ENCODE measurements around the gene SNAPC3. TPM values are rescaled to one million over a fixed set of nuclear protein-coding genes. Genes with fewer than 3 reads are reported as not detected.

The SNAPC3 gene
- total RNA-seq, 1 experiment from 2014 or later, result 11.5 TPM

GRCh38 chr9:15501803-15502202 lies 79.1 kb downstream of the SNAPC3 start:
- Histone ChIP-seq H3K36me3 (ENCODE audit: control insufficient read depth, insufficient read depth, low read length) (peaks cover 3% of the 10 kb centered on the region; the same call in 1 of the 2 replicates), H3K4me1 (ENCODE audit: control insufficient read depth, insufficient read depth, low read length) (no peaks in the 10 kb centered on the region), H3K4me3 (ENCODE audit: low read depth in 2 of 2, low read length in 2 of 2) (no peak overlapping the region), H3K27me3 (ENCODE audit: control insufficient read depth, insufficient read depth, low read length) (no peaks in the 10 kb centered on the region), H3K9me3 (ENCODE audit: control insufficient read depth, insufficient read depth, low read depth, low read length) (no peaks in the 10 kb centered on the region), H3K27ac (ENCODE audit: low read length) (no peak overlapping the region)
- DNase-seq (ENCODE audit: low read depth, low spot score) (no peak), ATAC-seq (no peak)
- TF ChIP-seq CTCF (IDR thresholded peaks at IDR 0.05) (no peak), TCF7L2 (IDR thresholded peaks at IDR 0.05; ENCODE audit: low read depth, low read length) (no peak), SIN3A (IDR thresholded peaks at IDR 0.05; ENCODE audit: borderline replicate concordance, insufficient read depth, low read depth, low read length) (no peak), REST (IDR thresholded peaks at IDR 0.05; ENCODE audit: insufficient read depth in 1 of 2, low read depth in 2 of 2, low read length in 1 of 2) (no peak), POLR2AphosphoS5 (IDR thresholded peaks at IDR 0.05; ENCODE audit: low read depth, low read length) (no peak)
- CTCF ChIA-PET, result no interaction called here
- POLR2A ChIA-PET, result no interaction called here
- no TSS peak for BruUV-seq (replicated peaks)
- intact Hi-C loops (cut with micrococcal nuclease; ENCODE audit: unreplicated experiment) (no loop called here), in situ Hi-C loops (cut with HindIII; ENCODE audit: low pct_unique_long_range_greater_than_20kb, low sequenced_read_pairs) (no loop called here)

- TF ChIP-seq TCF7L2 (IDR thresholded peaks at IDR 0.05; ENCODE audit: low read depth, low read length), result no peak
- TF ChIP-seq SIN3A (IDR thresholded peaks at IDR 0.05; ENCODE audit: borderline replicate concordance, insufficient read depth, low read depth, low read length), result no peak
- TF ChIP-seq CTCF (IDR thresholded peaks at IDR 0.05), result no peak
- no peak for TF ChIP-seq POLR2AphosphoS5 (IDR thresholded peaks at IDR 0.05; ENCODE audit: low read depth, low read length)
- no peak for TF ChIP-seq REST (IDR thresholded peaks at IDR 0.05; ENCODE audit: insufficient read depth in 1 of 2, low read depth in 2 of 2, low read length in 1 of 2)
- DNase-seq (ENCODE audit: low read depth, low spot score) (no peak), ATAC-seq (no peak)
- Histone ChIP-seq H3K9me3 (ENCODE audit: control insufficient read depth, insufficient read depth, low read depth, low read length) (no peaks in the 10 kb centered on the region), H3K27me3 (ENCODE audit: control insufficient read depth, insufficient read depth, low read length) (no peaks in the 10 kb centered on the region), H3K4me3 (ENCODE audit: low read depth in 2 of 2, low read length in 2 of 2) (no peak overlapping the region), H3K27ac (ENCODE audit: low read length) (no peak overlapping the region), H3K36me3 (ENCODE audit: control insufficient read depth, insufficient read depth, low read length) (peaks cover 7% of the 10 kb centered on the region), H3K4me1 (ENCODE audit: control insufficient read depth, insufficient read depth, low read length) (no peaks in the 10 kb centered on the region)
- ChIA-PET CTCF (no interaction called here), POLR2A (no interaction called here)
- TSS peak; percentile 19 for BruUV-seq (replicated peaks)
- in situ Hi-C loops (cut with HindIII; ENCODE audit: low pct_unique_long_range_greater_than_20kb, low sequenced_read_pairs) (no loop called here), intact Hi-C loops (cut with micrococcal nuclease; ENCODE audit: unreplicated experiment) (no loop called here)
These were observed 83.2 kb downstream of the SNAPC3 start for GRCh38 chr9:15505921-15506320.

Data from Panc1 (cell line).